Immature natural killer cell (primary cell): ENCODE measurements around the gene TAF6. TPM values are rescaled to one million over a fixed set of nuclear protein-coding genes. Genes with fewer than 3 reads are reported as not detected.

Experiments used
- DNase-seq, 3 donors: peaks; one replicate each; pipeline ENCODE4 v3.0.0; 2022; ENCODE audit warnings: mixed read lengths in 1 of 3
- H3K27ac Mint-ChIP-seq, 6 donors: one replicate each; pipeline ENCODE4 v1.8.0; 2020; ENCODE audit warnings: mixed read lengths in 6 of 6, mild to moderate bottlenecking in 5 of 6, inconsistent platforms in 4 of 6, moderate library complexity in 3 of 6
- H3K27me3 Mint-ChIP-seq, 3 donors: one replicate each; pipeline ENCODE4 v1.8.0; 2020 to 2021; ENCODE audit warnings: low read depth in 3 of 3, mild to moderate bottlenecking in 3 of 3, mixed read lengths in 3 of 3, moderate library complexity in 3 of 3, inconsistent platforms in 1 of 3
- H3K36me3 Mint-ChIP-seq, 3 donors: one replicate each; pipeline ENCODE4 v1.8.0; 2020; ENCODE audit warnings: mixed read lengths in 3 of 3, inconsistent platforms in 2 of 3, mild to moderate bottlenecking in 2 of 3
- H3K4me1 Mint-ChIP-seq, 2 donors: one replicate each; pipeline ENCODE4 v1.8.0; 2020; ENCODE audit warnings: inconsistent platforms in 2 of 2, mild to moderate bottlenecking in 2 of 2, mixed read lengths in 2 of 2, moderate library complexity in 1 of 2
- H3K4me3 Mint-ChIP-seq, 5 donors: one replicate each; pipeline ENCODE4 v1.8.0; 2020; ENCODE audit warnings: mild to moderate bottlenecking in 5 of 5, mixed read lengths in 5 of 5, inconsistent platforms in 3 of 5, moderate library complexity in 3 of 5
- H3K9me3 Mint-ChIP-seq, 6 donors: one replicate each; pipeline ENCODE4 v1.8.0; 2020; ENCODE audit warnings: mild to moderate bottlenecking in 6 of 6, mixed read lengths in 6 of 6, inconsistent platforms in 4 of 6, moderate library complexity in 3 of 6
- polyA plus RNA-seq, 3 donors: library from polyadenylated mRNA; unstranded; fragments of 300-500 nt; fragmentation: Illumina TruSeq; gene quantifications; one replicate each; pipeline ENCODE4 v1.2.3, GENCODE V29; 2021

TAF6 gene
- polyA plus RNA-seq, 3 donors from 2014 or later = 15.3 to 34.8 (median 17.3) TPM

DNA sequence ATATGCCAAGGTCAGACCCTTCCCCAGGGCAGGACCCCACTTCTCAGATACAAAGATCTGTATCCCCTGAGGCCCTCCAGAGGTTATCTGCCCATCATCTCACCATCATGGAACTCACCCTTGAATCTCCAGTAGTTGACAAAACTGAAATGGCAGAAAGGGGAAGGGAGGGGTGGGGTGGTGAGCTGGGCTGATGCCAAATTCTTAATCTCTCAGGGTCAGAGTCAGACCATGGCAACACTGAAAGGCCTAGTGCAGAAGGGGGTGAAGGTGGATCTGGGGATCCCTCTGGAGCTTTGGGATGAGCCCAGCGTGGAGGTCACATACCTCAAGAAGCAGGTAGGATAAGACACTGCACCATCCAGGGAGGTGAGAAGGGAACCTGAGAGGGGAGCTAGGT, 3.4 kb upstream of the TAF6 start:
- Mint-ChIP-seq H3K27me3 (peaks cover 9 to 16% (median 16%) of the 10 kb centered on the region in 3 donors), H3K9me3 (no peaks in the 10 kb centered on the region), H3K36me3 (no peaks in the 10 kb centered on the region), H3K27ac (peak overlapping the region in 2 of 6 donors; percentile 45 to 58), H3K4me3 (peak overlapping the region in 1 of 5 donors; percentile 58), H3K4me1 (peaks cover 49 to 52% of the 10 kb centered on the region in 2 donors)
- DNase-seq = no peak

DNA sequence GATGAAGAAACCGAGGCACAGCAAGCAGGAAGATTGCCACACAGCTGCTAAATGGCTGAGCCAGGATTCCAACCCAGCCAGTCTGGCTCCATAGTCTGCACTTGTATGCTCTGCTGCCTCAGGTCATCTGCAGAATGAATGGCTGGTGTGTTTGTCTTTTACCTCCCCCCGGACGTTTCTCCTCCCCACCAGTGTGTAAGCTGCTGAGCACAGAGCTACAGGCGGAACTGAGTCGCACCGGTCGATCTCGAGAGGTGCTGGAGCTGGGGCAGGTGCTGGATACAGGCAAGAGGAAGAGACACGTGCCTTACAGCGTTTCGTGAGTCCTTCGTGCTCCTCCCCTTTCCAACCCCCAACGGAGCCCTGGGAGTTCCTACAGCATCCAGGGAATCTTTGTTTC, 2.9 kb upstream of the TAF6 start:
- Mint-ChIP-seq H3K4me1 (peaks cover 49 to 52% of the 10 kb centered on the region in 2 donors), H3K27ac (no peak overlapping the region)

DNA sequence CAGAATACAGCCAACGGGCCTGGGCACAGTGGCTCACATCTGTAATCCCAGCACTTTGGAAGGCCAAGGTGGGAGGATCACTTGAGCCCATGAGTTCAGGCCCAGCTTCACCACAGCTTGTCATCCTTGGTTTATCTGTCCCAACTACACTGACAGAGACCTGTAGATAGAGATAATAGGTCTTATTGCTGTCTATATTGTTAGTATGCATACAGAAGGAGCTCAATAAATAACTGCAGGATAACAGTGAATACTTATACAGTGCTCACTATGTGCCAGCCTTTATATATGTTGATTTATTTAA, 1.5 kb upstream of the TAF6 start:
- peaks cover 4 to 11% (median 8%) of the 10 kb centered on the region in 3 donors for H3K27me3 Mint-ChIP-seq

More for the DNA sequence above, 2.9 kb upstream of the TAF6 start:
- Mint-ChIP-seq H3K9me3 (no peaks in the 10 kb centered on the region), H3K27me3 (peaks cover 8 to 16% (median 15%) of the 10 kb centered on the region in 3 donors), H3K36me3 (no peaks in the 10 kb centered on the region), H3K4me3 (no peak overlapping the region)
- DNase-seq = no peak

DNA sequence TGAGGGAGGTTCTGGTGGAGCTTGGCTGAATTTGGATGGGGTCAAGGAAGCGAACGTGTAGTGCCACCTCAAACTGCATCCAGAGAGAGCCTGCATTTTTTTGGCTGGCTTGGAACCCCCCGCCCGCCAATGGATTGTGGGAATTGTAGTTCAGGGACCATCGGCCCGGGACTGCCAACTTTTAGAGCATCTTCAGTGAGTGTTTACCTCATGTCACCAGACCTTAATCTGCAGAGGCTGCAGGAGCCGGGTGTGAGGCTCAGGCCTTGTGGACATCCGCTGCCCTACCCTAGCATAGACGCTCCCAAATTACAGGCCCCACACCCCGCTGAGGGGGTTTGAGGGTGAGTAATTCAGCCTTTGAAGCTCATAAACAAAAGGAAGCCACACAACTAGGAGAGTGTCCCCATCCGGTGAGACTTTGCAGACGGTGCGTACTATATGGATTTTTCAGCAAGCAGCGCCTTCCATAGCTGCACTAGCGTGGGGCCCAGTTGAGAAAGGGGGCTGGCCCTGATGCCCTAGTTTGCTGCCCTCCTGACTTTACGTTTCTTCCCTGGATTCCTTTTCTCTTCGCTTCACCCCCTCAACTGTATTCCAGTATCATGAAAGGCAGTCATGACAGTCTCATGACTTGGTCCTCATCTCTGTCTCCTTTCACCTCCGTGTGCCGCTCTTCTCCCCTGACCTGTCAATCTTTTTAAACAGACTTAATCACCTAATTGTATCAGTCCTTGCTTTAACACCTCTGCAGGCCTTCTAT, 993 bp upstream of the TAF6 start:
- DNase-seq = no peak
- H3K36me3 Mint-ChIP-seq = peaks cover 0 to 3% (median 0%) of the 10 kb centered on the region in 3 donors
- H3K27me3 Mint-ChIP-seq = peaks cover 4 to 11% (median 8%) of the 10 kb centered on the region in 3 donors

More for the DNA sequence above, 1.5 kb upstream of the TAF6 start:
- Mint-ChIP-seq H3K36me3 (peaks cover 0 to 3% (median 0%) of the 10 kb centered on the region in 3 donors), H3K4me1 (peaks cover 45 to 47% of the 10 kb centered on the region in 2 donors), H3K27ac (peak overlapping the region; percentile 97 to 99 (median 98)), H3K9me3 (no peaks in the 10 kb centered on the region), H3K4me3 (peak overlapping the region; percentile 90 to 97 (median 92))
- no peak for DNase-seq

DNA sequence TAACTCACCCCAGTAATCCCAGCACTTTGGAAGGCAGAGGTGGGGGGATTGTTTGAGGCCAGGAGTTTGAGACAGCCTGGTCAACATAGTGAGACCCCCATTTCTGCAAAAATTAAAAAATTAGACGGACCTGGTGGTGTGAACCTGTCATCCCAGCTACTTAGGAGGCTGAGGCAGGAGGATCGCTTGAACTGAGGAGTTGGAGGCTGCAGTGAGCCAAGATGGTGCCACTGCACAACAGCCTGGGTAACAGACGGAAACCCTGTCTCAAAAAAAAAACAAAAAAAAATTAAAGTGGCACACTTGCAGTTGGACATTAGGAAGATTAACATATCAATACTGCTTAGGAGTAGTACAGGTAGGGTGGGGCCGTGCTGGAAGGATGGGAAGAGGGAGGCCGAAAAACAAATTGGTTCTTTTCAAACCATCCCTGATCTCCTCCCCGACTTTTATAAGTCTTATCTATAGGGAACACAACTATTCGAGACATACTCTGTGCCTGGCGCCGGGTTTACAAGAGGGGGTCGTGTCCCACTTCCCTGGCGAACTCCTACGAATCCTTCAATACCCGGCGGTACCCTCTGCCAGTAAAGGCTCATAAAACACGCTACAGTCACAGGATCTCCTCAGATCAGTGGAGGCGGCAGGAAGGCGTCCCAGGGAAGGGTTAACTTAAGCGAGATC, 628 bp downstream of the TAF6 start:
- H3K4me1 Mint-ChIP-seq = peaks cover 32% of the 10 kb centered on the region in 2 donors
- peaks cover 4 to 11% (median 6%) of the 10 kb centered on the region in 3 donors for H3K27me3 Mint-ChIP-seq
- H3K36me3 Mint-ChIP-seq = peaks cover 0 to 5% (median 0%) of the 10 kb centered on the region in 3 donors
- DNase-seq = no peak
- no peaks in the 10 kb centered on the region for H3K9me3 Mint-ChIP-seq
- H3K27ac Mint-ChIP-seq = peak overlapping the region; percentile 97 to 99 (median 98)
- peak overlapping the region; percentile 90 to 97 (median 92) for H3K4me3 Mint-ChIP-seq

More for the DNA sequence above, 993 bp upstream of the TAF6 start:
- H3K4me1 Mint-ChIP-seq = peaks cover 42% of the 10 kb centered on the region in 2 donors
- peak overlapping the region; percentile 97 to 99 (median 98) for H3K27ac Mint-ChIP-seq
- no peaks in the 10 kb centered on the region for H3K9me3 Mint-ChIP-seq
- H3K4me3 Mint-ChIP-seq = peak overlapping the region; percentile 90 to 97 (median 92)

DNA sequence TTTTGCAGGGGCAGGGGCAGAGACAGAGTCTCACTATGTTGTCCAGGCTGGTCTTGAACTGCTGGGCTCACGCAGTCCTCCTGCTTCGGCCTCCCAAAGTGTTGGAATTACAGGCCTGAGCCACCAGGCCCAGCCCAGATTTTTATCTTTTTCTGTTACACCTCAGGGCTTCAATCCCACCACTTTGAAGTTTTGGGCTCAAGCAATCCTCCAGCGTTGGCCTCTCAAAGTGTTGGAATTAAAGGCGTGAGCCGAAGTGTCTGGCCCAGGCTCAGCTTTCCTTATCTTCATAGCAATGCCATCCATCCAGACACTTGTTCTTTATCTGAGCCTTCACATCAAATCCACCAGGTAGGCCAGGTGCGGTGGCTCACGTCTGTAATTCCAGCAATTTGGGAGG, 4.1 kb downstream of the TAF6 start:
- H3K27ac Mint-ChIP-seq = no peak overlapping the region
- H3K4me1 Mint-ChIP-seq = peaks cover 22 to 23% of the 10 kb centered on the region in 2 donors

DNA sequence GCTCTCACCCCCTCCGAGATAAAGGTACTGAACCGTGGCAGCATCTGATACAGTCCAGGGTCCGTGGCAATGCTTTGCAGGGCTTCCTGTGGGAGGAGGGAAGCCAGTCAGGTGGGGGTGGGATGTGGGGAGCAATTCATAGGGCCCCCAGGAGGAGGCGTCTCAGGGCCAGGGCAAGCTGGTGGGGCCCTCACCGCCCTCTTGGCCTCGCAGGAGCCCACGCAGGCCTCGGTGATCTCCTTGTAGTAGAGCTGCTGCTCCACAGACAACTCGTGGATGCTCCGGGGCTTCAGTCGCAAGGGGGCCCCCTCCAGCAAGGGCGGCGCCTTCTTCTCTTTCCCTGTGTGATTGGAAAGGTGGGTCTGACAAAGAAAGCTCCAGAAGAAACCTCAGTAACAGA, 7.2 kb downstream of the TAF6 start:
- Mint-ChIP-seq H3K27ac (no peak overlapping the region), H3K4me1 (peaks cover 5 to 7% of the 10 kb centered on the region in 2 donors), H3K9me3 (no peaks in the 10 kb centered on the region), H3K27me3 (no peaks in the 10 kb centered on the region), H3K36me3 (peaks cover 0 to 32% (median 5%) of the 10 kb centered on the region in 3 donors), H3K4me3 (no peak overlapping the region)
- DNase-seq = no peak

More for the DNA sequence above, 4.1 kb downstream of the TAF6 start:
- H3K36me3 Mint-ChIP-seq = peaks cover 0 to 20% (median 0%) of the 10 kb centered on the region in 3 donors
- DNase-seq = no peak
- no peak overlapping the region for H3K4me3 Mint-ChIP-seq
- H3K9me3 Mint-ChIP-seq = no peaks in the 10 kb centered on the region
- H3K27me3 Mint-ChIP-seq = peaks cover 4 to 11% (median 6%) of the 10 kb centered on the region in 3 donors

DNA sequence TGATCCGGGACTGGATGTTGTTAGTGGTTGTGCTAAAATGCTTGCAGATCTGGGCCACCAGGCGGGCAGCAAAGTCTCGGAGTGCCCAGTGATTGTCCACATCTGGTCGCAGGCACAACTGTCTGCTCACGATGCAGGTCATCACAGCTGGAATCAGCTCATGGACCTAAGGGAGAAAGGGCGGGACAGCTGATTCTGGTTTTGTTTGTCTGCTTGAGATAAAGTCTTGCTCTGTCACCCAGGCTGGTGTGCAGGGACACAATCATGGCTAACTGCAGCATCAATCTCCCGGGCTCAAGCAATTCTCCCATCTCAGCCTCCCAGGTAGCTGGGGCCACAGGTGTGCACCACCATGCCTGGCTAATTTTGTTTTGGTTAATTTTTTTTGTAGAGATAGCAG, 8.0 kb downstream of the TAF6 start:
- H3K36me3 Mint-ChIP-seq = peaks cover 0 to 31% (median 5%) of the 10 kb centered on the region in 3 donors
- no peak overlapping the region for H3K27ac Mint-ChIP-seq
- H3K9me3 Mint-ChIP-seq = no peaks in the 10 kb centered on the region
- H3K27me3 Mint-ChIP-seq = no peaks in the 10 kb centered on the region
- peaks cover 0 to 5% of the 10 kb centered on the region in 2 donors for H3K4me1 Mint-ChIP-seq
- DNase-seq = no peak
- no peak overlapping the region for H3K4me3 Mint-ChIP-seq

DNA sequence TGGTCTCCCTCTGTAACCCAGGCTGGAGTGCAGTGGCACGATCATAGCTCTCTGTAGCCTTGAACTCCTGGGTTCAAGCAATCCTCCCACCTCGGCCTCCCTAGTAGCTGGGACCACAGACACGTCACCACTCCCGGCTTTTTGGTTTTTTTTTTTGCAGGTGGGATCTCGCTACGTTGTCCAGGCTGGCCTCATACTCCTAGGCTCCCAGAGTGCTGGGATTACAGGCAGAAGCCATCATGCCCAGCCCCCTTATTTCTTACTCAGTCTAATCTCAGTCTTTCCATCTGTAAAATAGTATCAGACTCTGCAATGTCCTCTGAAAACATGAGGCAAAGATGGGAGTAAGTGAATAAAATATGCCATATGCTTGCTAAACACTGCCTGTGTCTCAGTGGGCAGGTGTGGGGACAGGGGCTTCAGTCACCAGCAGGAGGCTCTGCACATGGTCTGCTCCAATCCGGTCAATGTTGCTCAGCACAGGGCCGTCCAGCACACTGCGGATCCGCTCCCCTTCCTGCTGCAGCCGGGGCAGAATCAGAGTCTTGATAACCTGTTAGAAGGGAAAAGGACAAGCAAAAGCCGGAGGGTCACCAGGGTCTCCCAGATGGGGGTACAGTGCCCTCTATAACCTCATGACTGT, 9.5 kb downstream of the TAF6 start:
- no peaks in the 10 kb centered on the region for H3K27me3 Mint-ChIP-seq
- no peak overlapping the region for H3K27ac Mint-ChIP-seq
- H3K36me3 Mint-ChIP-seq = peaks cover 0 to 31% (median 5%) of the 10 kb centered on the region in 3 donors
- no peak overlapping the region for H3K4me3 Mint-ChIP-seq
- peaks cover 0 to 2% of the 10 kb centered on the region in 2 donors for H3K4me1 Mint-ChIP-seq
- no peak for DNase-seq
- no peaks in the 10 kb centered on the region for H3K9me3 Mint-ChIP-seq

DNA sequence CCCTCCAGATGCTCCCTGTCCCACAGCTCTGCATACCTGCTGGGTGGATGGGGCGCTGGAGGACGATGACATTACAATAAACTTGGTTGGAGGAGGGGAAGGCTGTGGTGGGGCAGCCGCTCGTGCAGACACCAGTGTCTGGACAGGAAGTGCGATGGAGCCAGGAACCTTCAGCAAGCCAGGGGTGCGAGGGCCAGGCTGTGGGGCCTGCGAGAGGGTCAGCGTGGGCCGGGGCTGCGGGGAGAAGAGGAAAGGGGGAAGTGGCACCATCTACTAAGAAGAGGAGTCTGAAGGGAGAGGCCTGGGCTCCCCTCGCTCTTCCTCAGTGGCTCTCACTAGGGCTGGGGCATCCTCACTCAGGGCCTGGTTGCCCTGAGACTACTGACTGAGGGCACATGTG, 11.3 kb downstream of the TAF6 start:
- peaks cover 0 to 5% (median 0%) of the 10 kb centered on the region in 3 donors for H3K27me3 Mint-ChIP-seq
- H3K27ac Mint-ChIP-seq = no peak overlapping the region
- peaks cover 0 to 27% (median 8%) of the 10 kb centered on the region in 3 donors for H3K36me3 Mint-ChIP-seq
- peaks cover 3 to 6% of the 10 kb centered on the region in 2 donors for H3K4me1 Mint-ChIP-seq
- H3K9me3 Mint-ChIP-seq = no peaks in the 10 kb centered on the region
- DNase-seq = no peak
- H3K4me3 Mint-ChIP-seq = no peak overlapping the region

DNA sequence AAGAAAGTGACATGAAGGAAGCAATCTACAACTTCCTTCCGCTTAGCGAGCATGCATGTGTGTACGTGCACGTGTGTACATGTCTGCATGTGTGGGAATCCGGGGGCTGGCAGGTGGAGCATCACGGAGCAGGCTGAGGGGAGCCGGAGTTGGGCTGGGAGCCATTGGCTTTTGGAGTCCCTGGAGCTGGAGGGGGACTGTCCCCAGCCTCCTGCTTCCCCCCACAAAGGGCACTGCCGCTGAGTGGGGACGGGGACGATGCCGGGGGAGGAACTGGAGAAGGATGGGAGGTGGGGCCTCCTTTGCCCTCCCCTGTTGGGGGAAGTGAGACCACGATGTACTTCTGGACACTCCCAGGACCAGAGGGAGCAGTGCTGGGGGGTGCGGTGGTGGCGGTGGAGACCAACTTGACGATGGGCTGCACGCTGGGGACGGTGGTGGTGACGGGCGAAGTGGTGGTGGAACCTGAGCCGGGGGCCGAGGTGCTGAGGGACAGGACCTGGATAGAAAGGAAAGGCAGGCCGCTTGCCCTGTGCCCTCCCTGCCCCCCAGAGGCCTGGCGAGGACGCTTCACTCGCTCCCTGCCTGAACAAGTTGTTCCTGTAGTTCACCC, 11.9 kb downstream of the TAF6 start:
- H3K4me1 Mint-ChIP-seq = peaks cover 9 to 11% of the 10 kb centered on the region in 2 donors
- H3K27ac Mint-ChIP-seq = no peak overlapping the region
- H3K36me3 Mint-ChIP-seq = peaks cover 0 to 26% (median 8%) of the 10 kb centered on the region in 3 donors
- H3K27me3 Mint-ChIP-seq = peaks cover 0 to 6% (median 5%) of the 10 kb centered on the region in 3 donors
- no peak overlapping the region for H3K4me3 Mint-ChIP-seq
- H3K9me3 Mint-ChIP-seq = no peaks in the 10 kb centered on the region
- DNase-seq = no peak

DNA sequence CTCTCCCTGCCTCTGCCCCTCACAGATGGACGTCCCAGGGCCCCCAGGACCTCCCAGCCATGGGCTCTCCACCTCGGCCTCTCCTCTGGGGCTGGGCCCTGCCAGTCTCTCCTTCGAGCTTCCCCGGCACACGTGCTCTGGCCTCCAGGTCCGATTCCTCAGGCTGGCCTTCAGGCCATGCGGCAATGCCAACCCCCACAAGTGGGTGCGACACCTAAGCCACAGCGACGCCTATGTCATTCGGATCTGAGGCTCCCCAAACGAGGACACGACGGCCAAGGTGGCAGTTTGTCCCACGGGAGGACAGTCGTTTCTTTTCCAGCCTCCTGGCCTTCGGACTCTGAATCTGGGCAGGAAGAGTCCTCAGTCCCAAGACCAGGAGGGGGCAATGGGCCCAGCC, 12.5 kb downstream of the TAF6 start:
- peaks cover 0 to 23% (median 8%) of the 10 kb centered on the region in 3 donors for H3K36me3 Mint-ChIP-seq
- H3K4me3 Mint-ChIP-seq = no peak overlapping the region
- H3K9me3 Mint-ChIP-seq = no peaks in the 10 kb centered on the region
- no peak for DNase-seq
- peaks cover 9 to 11% of the 10 kb centered on the region in 2 donors for H3K4me1 Mint-ChIP-seq
- H3K27ac Mint-ChIP-seq = peak overlapping the region in 1 of 6 donors; percentile 26
- H3K27me3 Mint-ChIP-seq = peaks cover 4 to 10% (median 8%) of the 10 kb centered on the region in 3 donors

DNA sequence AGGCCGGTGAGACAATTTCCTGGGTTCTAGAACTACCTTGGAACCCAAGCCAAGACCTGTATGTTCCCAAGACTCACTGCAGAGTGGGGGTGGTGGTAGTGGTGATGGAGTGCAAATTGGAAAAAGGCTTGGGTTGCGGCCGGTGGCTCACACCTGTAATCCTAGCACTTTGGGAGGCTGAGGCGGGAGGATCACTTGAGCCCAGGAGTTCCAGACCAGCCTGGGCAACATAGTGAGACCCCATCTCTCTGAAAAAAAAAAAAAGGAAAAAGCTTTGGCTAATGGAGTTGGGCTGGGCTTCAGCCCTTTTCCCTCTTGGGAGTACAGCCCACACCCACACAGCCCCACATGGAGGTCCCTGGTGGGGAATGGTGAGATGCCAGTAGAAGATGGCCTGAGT, 13.6 kb downstream of the TAF6 start:
- Mint-ChIP-seq H3K4me3 (no peak overlapping the region), H3K27me3 (peaks cover 15 to 21% (median 19%) of the 10 kb centered on the region in 3 donors), H3K27ac (no peak overlapping the region), H3K9me3 (no peaks in the 10 kb centered on the region), H3K4me1 (peaks cover 11 to 13% of the 10 kb centered on the region in 2 donors), H3K36me3 (peaks cover 0 to 15% (median 8%) of the 10 kb centered on the region in 3 donors)
- DNase-seq = no peak
